Measurements from ENCODE around the gene OTUD4.

- no peak for TF ChIP-seq CTCF (IDR thresholded peaks at IDR 0.05; ENCODE audit: low read depth, low read length, missing input control)
- TF ChIP-seq, protein P1, sequence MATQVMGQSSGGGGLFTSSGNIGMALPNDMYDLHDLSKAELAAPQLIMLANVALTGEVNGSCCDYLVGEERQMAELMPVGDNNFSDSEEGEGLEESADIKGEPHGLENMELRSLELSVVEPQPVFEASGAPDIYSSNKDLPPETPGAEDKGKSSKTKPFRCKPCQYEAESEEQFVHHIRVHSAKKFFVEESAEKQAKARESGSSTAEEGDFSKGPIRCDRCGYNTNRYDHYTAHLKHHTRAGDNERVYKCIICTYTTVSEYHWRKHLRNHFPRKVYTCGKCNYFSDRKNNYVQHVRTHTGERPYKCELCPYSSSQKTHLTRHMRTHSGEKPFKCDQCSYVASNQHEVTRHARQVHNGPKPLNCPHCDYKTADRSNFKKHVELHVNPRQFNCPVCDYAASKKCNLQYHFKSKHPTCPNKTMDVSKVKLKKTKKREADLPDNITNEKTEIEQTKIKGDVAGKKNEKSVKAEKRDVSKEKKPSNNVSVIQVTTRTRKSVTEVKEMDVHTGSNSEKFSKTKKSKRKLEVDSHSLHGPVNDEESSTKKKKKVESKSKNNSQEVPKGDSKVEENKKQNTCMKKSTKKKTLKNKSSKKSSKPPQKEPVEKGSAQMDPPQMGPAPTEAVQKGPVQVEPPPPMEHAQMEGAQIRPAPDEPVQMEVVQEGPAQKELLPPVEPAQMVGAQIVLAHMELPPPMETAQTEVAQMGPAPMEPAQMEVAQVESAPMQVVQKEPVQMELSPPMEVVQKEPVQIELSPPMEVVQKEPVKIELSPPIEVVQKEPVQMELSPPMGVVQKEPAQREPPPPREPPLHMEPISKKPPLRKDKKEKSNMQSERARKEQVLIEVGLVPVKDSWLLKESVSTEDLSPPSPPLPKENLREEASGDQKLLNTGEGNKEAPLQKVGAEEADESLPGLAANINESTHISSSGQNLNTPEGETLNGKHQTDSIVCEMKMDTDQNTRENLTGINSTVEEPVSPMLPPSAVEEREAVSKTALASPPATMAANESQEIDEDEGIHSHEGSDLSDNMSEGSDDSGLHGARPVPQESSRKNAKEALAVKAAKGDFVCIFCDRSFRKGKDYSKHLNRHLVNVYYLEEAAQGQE (IDR thresholded peaks at IDR 0.05) = no peak
- TF ChIP-seq RAD21 (IDR thresholded peaks at IDR 0.05) = no peak
- no peak for TF ChIP-seq EGR1 (IDR thresholded peaks at IDR 0.05; ENCODE audit: low read depth in 2 of 2)
- no peak for TF ChIP-seq YY1 (IDR thresholded peaks at IDR 0.05)
- no peak for TF ChIP-seq SP1 (IDR thresholded peaks at IDR 0.05)
Observed at GRCh38 chr4:145219090-145219489, 38.7 kb upstream of the OTUD4 start.
